A549 (cell line): ENCODE data around the gene INPP4B. TPM values are rescaled to one million over a fixed set of nuclear protein-coding genes. Genes with fewer than 3 reads are reported as not detected.

ENCODE experiments used
- ATAC-seq, 2 experiments: fragments of 200-7000 bp in 1 of 2; fragments of >200 bp in 1 of 2; cut with Nextera tagmentation in 1 of 2; cut with Tn5 transposase in 1 of 2; 3 replicates each; pipeline versions ENCODE4 v1.8.0 to v1.9.1; 2018 to 2020; ENCODE audit warnings: mild to moderate bottlenecking in 1 of 2, moderate library complexity in 1 of 2
- CTCF ChIA-PET: fragments of 300-600 bp; sonication (Branson Sonifier 250); formaldehyde crosslinking; extraction: SDS; loops from one replicate; lab custom pipeline; 2021; ENCODE audit warnings: antibody characterized with exemption, inconsistent platforms; lab: Yijun Ruan, JAX
- POLR2A ChIA-PET: fragments of 350-600 bp; formaldehyde crosslinking; extraction: SDS; loops from one replicate; lab custom pipeline; 2021; ENCODE audit warnings: antibody characterized with exemption, inconsistent platforms; lab: Yijun Ruan, JAX
- DNase-seq, 2 experiments: peaks; one replicate each; pipeline versions ENCODE4 v3.0.0 to v3.0.0-alpha.2; 2011 to 2016; ENCODE audit warnings: low read depth in 1 of 2, low spot score in 1 of 2
- FAIRE-seq: peaks from 2 replicates; lab custom pipeline; 2011; peaks lifted over from hg19 to GRCh38; lab: Jason Lieb, UNC
- H3K27ac ChIP-seq, 2 experiments: fragments of >200 bp; sonication (Bioruptor Twin); formaldehyde crosslinking; 3 replicates each; pipeline ENCODE4 v1.5.1; 2016 to 2017
- H3K4me1 ChIP-seq: fragments of >200 bp; sonication (Bioruptor Twin); formaldehyde crosslinking; 3 replicates; pipeline ENCODE4 v1.6.1; 2016
- H3K4me2 ChIP-seq: fragments of >200 bp; sonication (Bioruptor Twin); formaldehyde crosslinking; 3 replicates; pipeline ENCODE4 v1.6.1; 2016
- H3K4me3 ChIP-seq: fragments of >200 bp; sonication (Bioruptor Twin); formaldehyde crosslinking; 3 replicates; pipeline ENCODE4 v1.5.1; 2016
- H3K9me3 ChIP-seq: fragments of >200 bp; sonication (Bioruptor Twin); formaldehyde crosslinking; 3 replicates; pipeline ENCODE4 v1.6.1; 2016
- BHLHE40 ChIP-seq: IDR thresholded peaks from 2 replicates; pipeline ENCODE4 v1.6.1; 2012; ENCODE audit warnings: low read depth, low read length, inconsistent platforms
- ELK1 ChIP-seq: fragments of 150-350 bp; IDR thresholded peaks from 2 replicates; pipeline ENCODE4 v1.6.1; 2014; ENCODE audit warnings: low read depth, mild to moderate bottlenecking, low read length
- EP300 ChIP-seq, 2 experiments: fragments of >200 bp; sonication (Bioruptor Twin); formaldehyde crosslinking; IDR thresholded peaks; 2 replicates in 1 of 2; 3 replicates in 1 of 2; pipeline ENCODE4 v1.6.1; 2016 to 2017
- FOSB ChIP-seq: fragments of 250-450 bp; sonication (Bioruptor Pico); IDR thresholded peaks from 2 replicates; pipeline ENCODE4 v1.5.0; 2020; ENCODE audit warnings: mild to moderate bottlenecking, moderate library complexity
- HDAC2 ChIP-seq: fragments of 200-600 bp; sonication (generic); IDR thresholded peaks from 2 replicates; pipeline ENCODE4 v1.6.1; 2016
- HES2 ChIP-seq: fragments of >200 bp; sonication (Bioruptor Twin); formaldehyde crosslinking; IDR thresholded peaks from 2 replicates; pipeline ENCODE4 v1.6.1; 2016
- NR3C1 ChIP-seq: fragments of >200 bp; sonication (Bioruptor Twin); formaldehyde crosslinking; IDR thresholded peaks from 3 replicates; pipeline ENCODE4 v1.6.1; 2017
- POLR2A ChIP-seq: IDR thresholded peaks from 2 replicates; pipeline ENCODE4 v1.6.1; 2012; ENCODE audit warnings: mild to moderate bottlenecking, low read length
- POLR2AphosphoS2 ChIP-seq: conservative IDR thresholded peaks from 2 replicates; pipeline ENCODE4 v1.6.1; 2012; ENCODE audit warnings: low read length, improper control_type of control experiment, inconsistent platforms
- RAD21 ChIP-seq, 2 experiments: fragments of >200 bp in 1 of 2; sonication (Bioruptor Twin) in 1 of 2; formaldehyde crosslinking in 1 of 2; IDR thresholded peaks in 1 of 2; conservative IDR thresholded peaks in 1 of 2; 2 replicates in 1 of 2; 3 replicates in 1 of 2; pipeline ENCODE4 v1.6.1; 2012 to 2018; ENCODE audit warnings: inconsistent platforms in 1 of 2
- RCOR1 ChIP-seq: fragments of 150-350 bp; IDR thresholded peaks from 2 replicates; pipeline ENCODE4 v1.6.1; 2014; ENCODE audit warnings: antibody characterized with exemption, low read length, low read depth
- SMC3 ChIP-seq: fragments of >200 bp; sonication (Bioruptor Twin); formaldehyde crosslinking; IDR thresholded peaks from 3 replicates; pipeline ENCODE4 v1.6.1; 2018; ENCODE audit warnings: inconsistent platforms
- ZNF302 ChIP-seq: fragments of 250-450 bp; sonication (Bioruptor Pico); IDR thresholded peaks from 2 replicates; pipeline ENCODE4 v1.9.0; 2021; ENCODE audit warnings: inconsistent platforms, mild to moderate bottlenecking, moderate library complexity
- WGBS: methylation state at CpG from one replicate; pipeline ENCODE4 v1.1.6; 2017; ENCODE audit errors: missing lambda C conversion rate; 5-methylcytosine and 5-hydroxymethylcytosine counted together
- polyA plus RNA-seq, 4 experiments: library from polyadenylated mRNA; depleted of rRNA in 3 of 4; stranded (reverse); fragments of >200 nt; fragmentation: RNase III in 1 of 4; extraction: RNeasy Plus Mini Kit Qiagen cat#74134 plus additional on column Dnase treatment in 1 of 4; gene quantifications; 2 replicates in 3 of 4; 3 replicates in 1 of 4; pipeline ENCODE4 v1.2.3, GENCODE V29; 2011 to 2017
- TF ChIP-seq, protein P1 (sequence below): IDR thresholded peaks from 2 replicates; pipeline ENCODE4 v1.6.1; 2012; ENCODE audit warnings: low read depth, borderline replicate concordance
- TF ChIP-seq, protein P2 (sequence below): IDR thresholded peaks from 2 replicates; pipeline ENCODE4 v1.6.1; 2012
- TF ChIP-seq, protein P3 (sequence below): fragments of 200-600 bp; sonication (generic); IDR thresholded peaks from 2 replicates; pipeline ENCODE4 v1.6.1; 2016; ENCODE audit warnings: antibody characterized with exemption, mild to moderate bottlenecking, moderate library complexity
- TF ChIP-seq, protein P4 (sequence below): fragments of >200 bp; sonication (Bioruptor Twin); formaldehyde crosslinking; IDR thresholded peaks from 3 replicates; pipeline ENCODE4 v1.5.1; 2016
- TF ChIP-seq, protein P5 (sequence below): fragments of 250-450 bp; sonication (Bioruptor Pico); IDR thresholded peaks from 2 replicates; pipeline ENCODE4 v1.5.0; 2020; ENCODE audit warnings: low read depth, mild to moderate bottlenecking, moderate library complexity
- TF ChIP-seq, protein P6 (sequence below): IDR thresholded peaks from 2 replicates; pipeline ENCODE4 v1.6.1; 2012
- TF ChIP-seq, protein P7 (sequence below): fragments of >200 bp; sonication (Bioruptor Twin); formaldehyde crosslinking; IDR thresholded peaks from 3 replicates; pipeline ENCODE4 v1.6.1; 2016

Gene INPP4B
- polyA plus RNA-seq, 2 of the 4 experiments (the other 2 are of a cell fraction): 7.2 to 14.9 TPM

DNA sequence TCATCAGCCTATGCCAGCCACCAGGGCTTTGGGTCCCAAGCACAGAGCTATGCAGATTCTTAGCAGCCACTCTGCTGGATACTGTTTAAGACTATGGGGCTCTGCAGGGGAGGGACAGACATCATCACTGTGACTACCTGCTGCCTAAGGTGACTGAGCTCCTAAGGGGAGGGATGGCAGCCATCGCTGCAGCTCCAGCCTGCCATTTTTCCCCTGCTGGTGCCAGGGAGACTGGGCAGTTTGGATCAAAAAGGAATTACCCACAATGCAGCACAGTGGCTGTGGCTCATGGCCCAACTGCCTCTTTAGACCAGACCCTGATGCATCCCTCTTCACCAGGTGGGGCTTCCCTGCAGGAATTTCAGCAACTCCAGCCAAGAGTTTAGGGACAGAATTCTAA is 28.6 kb upstream of the INPP4B start:
- WGBS: no CpG with 5 or more reads among the region's 1 CpG
- ChIA-PET POLR2A (no interaction called here), CTCF (no interaction called here)
- H3K9me3 ChIP-seq: no peaks in the 10 kb centered on the region
- no peak overlapping the region for H3K27ac ChIP-seq
- no peak overlapping the region for H3K4me3 ChIP-seq
- FAIRE-seq (no peak), DNase-seq (no peak)
- no peaks in the 10 kb centered on the region for H3K4me1 ChIP-seq
- no peak for TF ChIP-seq BHLHE40
- no peak for TF ChIP-seq FOSB (CRISPR knock-in tag)
- TF ChIP-seq, protein P1, sequence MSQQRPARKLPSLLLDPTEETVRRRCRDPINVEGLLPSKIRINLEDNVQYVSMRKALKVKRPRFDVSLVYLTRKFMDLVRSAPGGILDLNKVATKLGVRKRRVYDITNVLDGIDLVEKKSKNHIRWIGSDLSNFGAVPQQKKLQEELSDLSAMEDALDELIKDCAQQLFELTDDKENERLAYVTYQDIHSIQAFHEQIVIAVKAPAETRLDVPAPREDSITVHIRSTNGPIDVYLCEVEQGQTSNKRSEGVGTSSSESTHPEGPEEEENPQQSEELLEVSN: no peak
- TF ChIP-seq, protein P2, sequence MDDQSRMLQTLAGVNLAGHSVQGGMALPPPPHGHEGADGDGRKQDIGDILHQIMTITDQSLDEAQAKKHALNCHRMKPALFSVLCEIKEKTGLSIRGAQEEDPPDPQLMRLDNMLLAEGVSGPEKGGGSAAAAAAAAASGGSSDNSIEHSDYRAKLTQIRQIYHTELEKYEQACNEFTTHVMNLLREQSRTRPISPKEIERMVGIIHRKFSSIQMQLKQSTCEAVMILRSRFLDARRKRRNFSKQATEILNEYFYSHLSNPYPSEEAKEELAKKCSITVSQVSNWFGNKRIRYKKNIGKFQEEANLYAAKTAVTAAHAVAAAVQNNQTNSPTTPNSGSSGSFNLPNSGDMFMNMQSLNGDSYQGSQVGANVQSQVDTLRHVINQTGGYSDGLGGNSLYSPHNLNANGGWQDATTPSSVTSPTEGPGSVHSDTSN: no peak
- no peak for TF ChIP-seq ZNF302 (CRISPR knock-in tag)
- TF ChIP-seq HDAC2: no peak
- TF ChIP-seq POLR2A: no peak
- TF ChIP-seq, protein P3, sequence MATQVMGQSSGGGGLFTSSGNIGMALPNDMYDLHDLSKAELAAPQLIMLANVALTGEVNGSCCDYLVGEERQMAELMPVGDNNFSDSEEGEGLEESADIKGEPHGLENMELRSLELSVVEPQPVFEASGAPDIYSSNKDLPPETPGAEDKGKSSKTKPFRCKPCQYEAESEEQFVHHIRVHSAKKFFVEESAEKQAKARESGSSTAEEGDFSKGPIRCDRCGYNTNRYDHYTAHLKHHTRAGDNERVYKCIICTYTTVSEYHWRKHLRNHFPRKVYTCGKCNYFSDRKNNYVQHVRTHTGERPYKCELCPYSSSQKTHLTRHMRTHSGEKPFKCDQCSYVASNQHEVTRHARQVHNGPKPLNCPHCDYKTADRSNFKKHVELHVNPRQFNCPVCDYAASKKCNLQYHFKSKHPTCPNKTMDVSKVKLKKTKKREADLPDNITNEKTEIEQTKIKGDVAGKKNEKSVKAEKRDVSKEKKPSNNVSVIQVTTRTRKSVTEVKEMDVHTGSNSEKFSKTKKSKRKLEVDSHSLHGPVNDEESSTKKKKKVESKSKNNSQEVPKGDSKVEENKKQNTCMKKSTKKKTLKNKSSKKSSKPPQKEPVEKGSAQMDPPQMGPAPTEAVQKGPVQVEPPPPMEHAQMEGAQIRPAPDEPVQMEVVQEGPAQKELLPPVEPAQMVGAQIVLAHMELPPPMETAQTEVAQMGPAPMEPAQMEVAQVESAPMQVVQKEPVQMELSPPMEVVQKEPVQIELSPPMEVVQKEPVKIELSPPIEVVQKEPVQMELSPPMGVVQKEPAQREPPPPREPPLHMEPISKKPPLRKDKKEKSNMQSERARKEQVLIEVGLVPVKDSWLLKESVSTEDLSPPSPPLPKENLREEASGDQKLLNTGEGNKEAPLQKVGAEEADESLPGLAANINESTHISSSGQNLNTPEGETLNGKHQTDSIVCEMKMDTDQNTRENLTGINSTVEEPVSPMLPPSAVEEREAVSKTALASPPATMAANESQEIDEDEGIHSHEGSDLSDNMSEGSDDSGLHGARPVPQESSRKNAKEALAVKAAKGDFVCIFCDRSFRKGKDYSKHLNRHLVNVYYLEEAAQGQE: no peak
- TF ChIP-seq, protein P4, sequence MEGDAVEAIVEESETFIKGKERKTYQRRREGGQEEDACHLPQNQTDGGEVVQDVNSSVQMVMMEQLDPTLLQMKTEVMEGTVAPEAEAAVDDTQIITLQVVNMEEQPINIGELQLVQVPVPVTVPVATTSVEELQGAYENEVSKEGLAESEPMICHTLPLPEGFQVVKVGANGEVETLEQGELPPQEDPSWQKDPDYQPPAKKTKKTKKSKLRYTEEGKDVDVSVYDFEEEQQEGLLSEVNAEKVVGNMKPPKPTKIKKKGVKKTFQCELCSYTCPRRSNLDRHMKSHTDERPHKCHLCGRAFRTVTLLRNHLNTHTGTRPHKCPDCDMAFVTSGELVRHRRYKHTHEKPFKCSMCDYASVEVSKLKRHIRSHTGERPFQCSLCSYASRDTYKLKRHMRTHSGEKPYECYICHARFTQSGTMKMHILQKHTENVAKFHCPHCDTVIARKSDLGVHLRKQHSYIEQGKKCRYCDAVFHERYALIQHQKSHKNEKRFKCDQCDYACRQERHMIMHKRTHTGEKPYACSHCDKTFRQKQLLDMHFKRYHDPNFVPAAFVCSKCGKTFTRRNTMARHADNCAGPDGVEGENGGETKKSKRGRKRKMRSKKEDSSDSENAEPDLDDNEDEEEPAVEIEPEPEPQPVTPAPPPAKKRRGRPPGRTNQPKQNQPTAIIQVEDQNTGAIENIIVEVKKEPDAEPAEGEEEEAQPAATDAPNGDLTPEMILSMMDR: no peak
- no peak for TF ChIP-seq HES2
- TF ChIP-seq, all 56 proteins: peak for 0
- ATAC-seq: peak in 1 of 2 experiments; percentile 30; a peak in 2 of 6 replicates
- no peak overlapping the region for H3K4me2 ChIP-seq

DNA sequence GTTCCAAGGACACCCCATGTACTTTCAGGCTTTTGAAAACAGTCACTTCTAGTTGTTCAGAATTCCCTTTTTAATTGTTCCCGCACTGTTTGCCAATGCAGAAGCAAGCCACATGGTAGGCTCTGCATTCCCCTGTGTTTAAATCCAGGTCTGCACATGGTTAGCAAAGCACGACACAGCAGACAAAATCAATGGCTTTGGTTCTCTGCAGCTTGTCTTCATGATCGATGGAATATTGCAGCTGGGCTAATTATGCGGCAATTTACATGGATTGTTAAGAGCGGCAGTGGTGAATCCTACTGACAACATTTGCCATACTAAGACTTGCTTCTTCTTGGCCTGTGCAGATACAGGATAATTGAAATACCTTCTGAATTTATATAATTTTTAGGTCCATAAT is 20.6 kb upstream of the INPP4B start:
- H3K27ac ChIP-seq: no peak overlapping the region
- ChIA-PET CTCF (interaction anchor here (0.6 kb wide), 1 partner anchor 176 kb away, joined by 3 read pairs; no protein-coding TSS in a partner anchor), POLR2A (no interaction called here)
- TF ChIP-seq HDAC2: no peak
- TF ChIP-seq RCOR1: no peak
- no peak for TF ChIP-seq EP300 (IDR thresholded peaks at IDR 0.05)
- WGBS: 66% methylated on average over 5 of the region's 5 CpGs
- FAIRE-seq (no peak), ATAC-seq (no peak), DNase-seq (no peak)
- no peak overlapping the region for H3K4me3 ChIP-seq
- no peaks in the 10 kb centered on the region for H3K4me1 ChIP-seq
- H3K4me2 ChIP-seq: no peak overlapping the region
- no peaks in the 10 kb centered on the region for H3K9me3 ChIP-seq

- Histone ChIP-seq H3K4me3 (no peak overlapping the region), H3K4me1 (no peaks in the 10 kb centered on the region), H3K4me2 (no peak overlapping the region), H3K9me3 (no peaks in the 10 kb centered on the region), H3K27ac (no peak overlapping the region)
- CTCF ChIA-PET: no interaction called here
- ATAC-seq: no peak
- WGBS: 84% methylated on average over 1 of the region's 1 CpG
- no peak for FAIRE-seq
- POLR2A ChIA-PET: no interaction called here
- DNase-seq: no peak
- TF ChIP-seq POLR2AphosphoS2: no peak
- TF ChIP-seq, protein P5, sequence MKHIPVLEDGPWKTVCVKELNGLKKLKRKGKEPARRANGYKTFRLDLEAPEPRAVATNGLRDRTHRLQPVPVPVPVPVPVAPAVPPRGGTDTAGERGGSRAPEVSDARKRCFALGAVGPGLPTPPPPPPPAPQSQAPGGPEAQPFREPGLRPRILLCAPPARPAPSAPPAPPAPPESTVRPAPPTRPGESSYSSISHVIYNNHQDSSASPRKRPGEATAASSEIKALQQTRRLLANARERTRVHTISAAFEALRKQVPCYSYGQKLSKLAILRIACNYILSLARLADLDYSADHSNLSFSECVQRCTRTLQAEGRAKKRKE (CRISPR knock-in tag): no peak
- TF ChIP-seq, protein P6, sequence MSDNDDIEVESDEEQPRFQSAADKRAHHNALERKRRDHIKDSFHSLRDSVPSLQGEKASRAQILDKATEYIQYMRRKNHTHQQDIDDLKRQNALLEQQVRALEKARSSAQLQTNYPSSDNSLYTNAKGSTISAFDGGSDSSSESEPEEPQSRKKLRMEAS: no peak
- no peak for TF ChIP-seq NR3C1
- TF ChIP-seq FOSB (CRISPR knock-in tag): no peak
- no peak for TF ChIP-seq SMC3
- TF ChIP-seq RAD21 (conservative IDR thresholded peaks at IDR 0.05 in 1 of 2, IDR thresholded peaks at IDR 0.05 in 1 of 2): no peak
- TF ChIP-seq, protein P4: no peak
- TF ChIP-seq, protein P7, sequence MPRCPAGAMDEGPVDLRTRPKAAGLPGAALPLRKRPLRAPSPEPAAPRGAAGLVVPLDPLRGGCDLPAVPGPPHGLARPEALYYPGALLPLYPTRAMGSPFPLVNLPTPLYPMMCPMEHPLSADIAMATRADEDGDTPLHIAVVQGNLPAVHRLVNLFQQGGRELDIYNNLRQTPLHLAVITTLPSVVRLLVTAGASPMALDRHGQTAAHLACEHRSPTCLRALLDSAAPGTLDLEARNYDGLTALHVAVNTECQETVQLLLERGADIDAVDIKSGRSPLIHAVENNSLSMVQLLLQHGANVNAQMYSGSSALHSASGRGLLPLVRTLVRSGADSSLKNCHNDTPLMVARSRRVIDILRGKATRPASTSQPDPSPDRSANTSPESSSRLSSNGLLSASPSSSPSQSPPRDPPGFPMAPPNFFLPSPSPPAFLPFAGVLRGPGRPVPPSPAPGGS: no peak
- TF ChIP-seq ELK1: no peak
Measured at GRCh38 chr4:142861351-142861750, 15.2 kb upstream of the INPP4B start.
